Transverse colon (tissue), 3 donors: Measurements from ENCODE around the gene SEPTIN14.
"Not testable (repeated sequence)": the region's sequence is repeated elsewhere in the genome, so short reads cannot be mapped to it uniquely, and the experiment has no call there.

ENCODE experiments used
- CTCF ChIP-seq, 5 experiments: fragments of 200-600 bp in 3 of 5; fragments of 450-650 bp in 2 of 5; sonication (generic) in 3 of 5; IDR thresholded peaks; 1 replicate in 2 of 5; 2 replicates in 3 of 5; pipeline ENCODE4 v1.5.1; 2016 to 2017; ENCODE audit warnings: antibody characterized with exemption in 5 of 5, inconsistent platforms in 3 of 5, mild to moderate bottlenecking in 2 of 5, moderate library complexity in 1 of 5
- POLR2A ChIP-seq: fragments of 450-650 bp; IDR thresholded peaks from one replicate; pipeline ENCODE4 v1.6.1; 2016; ENCODE audit warnings: antibody characterized with exemption, mild to moderate bottlenecking, moderate library complexity

DNA sequence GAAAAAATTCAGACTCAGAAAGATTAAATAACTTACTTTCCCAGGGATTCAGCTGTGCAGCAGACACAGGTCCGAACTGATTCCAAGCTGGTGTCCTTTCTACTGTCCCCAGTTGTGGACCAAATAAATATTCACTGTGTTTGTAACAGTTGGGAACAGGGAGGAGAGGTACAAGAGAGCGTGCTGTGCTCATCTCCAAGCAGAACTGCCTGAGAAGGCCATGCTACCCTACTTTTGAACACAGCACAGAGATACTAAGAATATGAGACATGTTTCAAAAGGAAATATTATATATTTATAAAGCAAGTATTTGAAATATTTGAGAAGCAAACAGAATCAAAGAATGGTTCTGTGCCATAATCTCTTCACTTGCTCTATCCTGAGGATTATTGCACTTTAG, at the start of gene SEPTIN14:
- not testable (repeated sequence) for TF ChIP-seq CTCF (IDR thresholded peaks at IDR 0.05); POLR2A
